Measurements from ENCODE around the gene ACYP2.
A peak's percentile ranks its signal among the peaks of the same experiment; 100 is the strongest.
"Not testable (repeated sequence)": the region's sequence is repeated elsewhere in the genome, so short reads cannot be mapped to it uniquely, and the experiment has no call there.

Gene ACYP2

DNA sequence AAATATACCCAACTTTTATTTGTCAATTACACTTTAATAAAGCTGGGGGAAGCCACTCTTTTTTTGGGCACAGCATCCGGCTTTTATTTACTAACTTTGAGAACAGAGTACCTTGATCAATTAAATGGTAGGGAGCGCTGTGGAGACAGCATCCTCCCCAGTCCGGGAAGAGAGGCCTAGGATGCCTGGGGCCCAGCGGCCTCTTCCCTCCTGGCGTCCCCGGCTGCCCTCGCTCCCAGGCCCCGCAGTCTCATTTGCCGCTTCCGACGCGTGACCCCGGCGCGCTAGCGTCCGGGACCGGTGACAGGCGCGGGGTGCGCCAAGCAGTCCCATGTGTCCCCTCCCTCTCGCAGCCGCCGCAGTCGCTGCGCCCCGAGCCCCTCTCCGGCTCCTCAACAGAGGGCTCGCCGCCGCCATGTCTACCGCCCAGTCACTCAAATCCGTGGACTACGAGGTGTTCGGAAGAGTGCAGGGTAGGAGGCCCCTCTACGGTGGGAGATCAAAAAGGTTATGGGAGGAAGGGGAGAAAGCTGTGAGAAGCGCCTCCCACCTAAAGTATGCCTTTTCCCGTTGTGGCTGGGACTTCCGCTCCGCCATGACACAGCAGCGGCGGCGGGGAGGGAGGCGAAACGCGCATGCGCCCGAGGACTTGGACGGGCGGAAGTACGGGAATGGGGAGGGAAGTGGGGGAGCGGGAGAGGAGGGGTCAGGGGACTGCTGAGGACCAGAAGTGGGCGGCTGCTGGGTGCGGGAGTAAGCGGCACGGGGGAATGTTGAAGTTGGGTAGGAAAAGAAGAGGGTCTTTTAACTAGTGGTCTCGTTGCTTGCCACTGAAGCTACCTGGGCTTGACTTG, at the start of gene ACYP2:
Gene ACYP2 (plus strand): TSS at position 332 of the 854 bp plus-strand sequence.
- DNase-seq = peak; percentile 92 to 97

DNA sequence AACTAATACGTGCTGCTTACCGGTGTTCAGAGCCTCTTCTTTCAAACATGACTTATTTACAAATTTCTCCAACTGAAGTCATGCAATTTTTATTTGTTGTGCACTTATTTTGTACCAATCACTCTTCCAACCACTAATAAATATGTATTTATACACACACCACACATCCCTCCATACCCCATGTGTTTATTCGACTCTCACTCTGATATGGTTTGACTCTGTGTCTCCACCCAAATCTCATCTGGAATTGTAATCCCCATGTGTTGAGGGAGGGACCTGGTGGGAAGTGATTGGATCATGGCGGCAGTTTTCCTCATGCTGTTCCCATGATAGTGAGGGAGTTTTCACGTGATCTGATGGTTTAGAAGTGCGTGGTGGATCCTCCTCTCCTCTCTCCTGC, 49.5 kb upstream of the ACYP2 start:
- DNase-seq = no peak

DNA sequence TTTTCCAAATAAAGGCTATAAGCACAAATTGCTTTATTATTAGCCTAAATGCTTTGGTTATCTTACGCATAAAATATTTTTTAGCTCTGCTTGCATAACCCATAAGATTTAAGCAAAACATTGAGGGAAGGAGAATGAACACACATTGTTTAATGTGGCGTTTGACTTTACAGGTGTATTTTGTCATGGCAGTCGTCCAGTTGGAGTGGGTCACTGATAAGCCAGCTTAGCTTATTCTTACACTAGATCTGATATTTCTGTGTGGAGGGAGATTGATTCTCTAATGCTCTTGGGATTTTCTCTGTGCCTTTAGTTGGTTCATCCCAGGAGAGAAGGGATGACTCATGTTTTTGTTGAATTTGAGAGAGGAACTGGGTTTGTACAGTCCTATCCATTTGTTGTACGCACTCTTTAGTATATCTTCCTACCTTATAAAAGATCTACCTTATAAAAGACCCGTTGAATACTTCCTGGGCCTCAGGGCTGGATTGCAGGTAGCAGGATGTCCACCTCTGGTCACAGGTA, 47.5 kb upstream of the ACYP2 start:
- no peak for DNase-seq

DNA sequence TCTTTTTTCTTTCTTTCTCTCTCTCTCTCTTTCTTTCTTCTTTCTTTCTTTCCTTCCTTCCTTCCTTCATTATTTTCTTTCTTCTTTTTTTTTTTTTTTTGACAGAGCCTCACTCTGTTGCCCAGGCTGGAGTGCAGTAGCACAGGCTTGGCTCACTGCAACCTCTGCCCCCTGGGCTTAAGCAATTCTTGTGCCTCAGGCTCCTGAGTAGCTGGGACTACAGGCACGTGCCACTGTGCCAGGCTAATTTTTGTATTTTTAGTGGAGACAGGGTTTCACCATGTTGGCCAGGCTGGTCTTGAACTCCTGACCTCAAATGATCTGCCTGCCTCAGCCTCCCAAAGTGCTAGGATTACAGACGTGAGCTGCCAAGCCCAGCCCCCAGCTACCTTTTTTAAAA, 42.9 kb upstream of the ACYP2 start:
- not testable (repeated sequence) for DNase-seq

DNA sequence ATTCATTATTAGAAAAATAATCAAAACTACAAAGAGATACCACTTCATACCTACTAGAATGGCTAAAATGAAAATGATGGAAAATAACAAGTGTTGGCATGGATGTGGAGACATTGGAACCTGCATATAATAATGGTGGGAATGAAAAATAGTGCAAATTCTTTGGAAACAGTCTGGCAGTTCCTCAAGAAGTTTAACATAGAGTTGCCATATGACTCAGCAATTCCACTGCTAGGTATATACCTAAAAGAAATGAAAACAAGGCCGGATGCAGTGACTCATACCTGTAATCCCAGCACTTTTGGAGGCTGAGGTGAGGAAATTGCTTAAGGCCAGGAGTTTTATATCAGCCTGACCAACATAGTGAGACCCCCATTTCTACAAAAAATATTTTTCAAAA, 41.6 kb upstream of the ACYP2 start:
- DNase-seq = no peak

DNA sequence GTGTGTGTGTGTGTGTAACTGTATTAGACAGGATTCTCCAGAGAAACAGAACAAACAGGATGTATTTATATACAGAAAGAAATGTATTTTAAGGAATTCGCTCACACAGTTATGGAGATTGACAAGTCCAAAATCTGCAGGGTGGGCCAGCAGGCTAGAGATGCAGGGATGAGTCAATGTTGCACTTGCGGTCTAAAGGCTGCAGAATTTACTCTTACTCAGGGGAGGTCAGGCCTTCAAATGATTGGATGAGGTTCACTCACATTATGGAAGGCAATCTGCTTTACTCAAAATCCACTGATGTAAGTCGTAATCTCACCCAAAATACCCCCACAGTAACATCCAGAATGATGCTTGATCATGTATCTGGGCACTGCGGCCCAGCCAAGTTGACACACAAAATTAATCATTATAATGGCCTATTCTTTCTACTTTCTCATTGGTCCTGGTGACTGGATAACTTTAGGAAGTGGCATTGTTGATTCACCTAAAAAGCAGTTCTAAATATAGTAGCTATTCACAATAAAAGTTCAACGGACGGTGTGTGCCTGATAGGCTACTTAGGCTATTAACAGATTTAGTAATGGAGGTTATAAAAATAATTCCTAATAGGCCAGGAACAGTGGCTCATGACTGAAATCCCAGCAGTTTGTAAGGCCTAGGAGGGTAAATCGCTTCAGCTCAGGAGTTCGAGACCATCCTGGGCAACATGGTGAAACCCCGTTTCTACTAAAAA, 40.6 kb upstream of the ACYP2 start:
- no peak for DNase-seq

DNA sequence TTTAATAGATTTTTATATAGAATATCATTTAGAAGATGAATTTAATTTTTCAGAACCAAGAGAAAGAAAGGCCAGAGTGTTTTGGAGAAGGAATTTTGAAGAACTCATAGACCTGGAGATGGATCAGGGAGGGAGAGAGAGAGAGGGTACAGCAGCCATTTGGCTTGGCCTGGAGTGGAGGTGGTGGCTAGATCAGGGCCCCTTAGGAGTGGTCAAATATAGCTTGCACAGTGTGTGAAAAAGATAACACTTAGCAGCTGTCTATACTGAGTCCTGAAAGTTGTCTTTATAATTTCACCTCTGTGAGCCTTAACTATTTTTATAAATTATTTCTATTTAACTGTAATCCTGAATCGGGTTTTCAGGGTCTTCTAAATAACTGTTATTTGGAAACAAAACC, 38.8 kb upstream of the ACYP2 start:
- DNase-seq = no peak

DNA sequence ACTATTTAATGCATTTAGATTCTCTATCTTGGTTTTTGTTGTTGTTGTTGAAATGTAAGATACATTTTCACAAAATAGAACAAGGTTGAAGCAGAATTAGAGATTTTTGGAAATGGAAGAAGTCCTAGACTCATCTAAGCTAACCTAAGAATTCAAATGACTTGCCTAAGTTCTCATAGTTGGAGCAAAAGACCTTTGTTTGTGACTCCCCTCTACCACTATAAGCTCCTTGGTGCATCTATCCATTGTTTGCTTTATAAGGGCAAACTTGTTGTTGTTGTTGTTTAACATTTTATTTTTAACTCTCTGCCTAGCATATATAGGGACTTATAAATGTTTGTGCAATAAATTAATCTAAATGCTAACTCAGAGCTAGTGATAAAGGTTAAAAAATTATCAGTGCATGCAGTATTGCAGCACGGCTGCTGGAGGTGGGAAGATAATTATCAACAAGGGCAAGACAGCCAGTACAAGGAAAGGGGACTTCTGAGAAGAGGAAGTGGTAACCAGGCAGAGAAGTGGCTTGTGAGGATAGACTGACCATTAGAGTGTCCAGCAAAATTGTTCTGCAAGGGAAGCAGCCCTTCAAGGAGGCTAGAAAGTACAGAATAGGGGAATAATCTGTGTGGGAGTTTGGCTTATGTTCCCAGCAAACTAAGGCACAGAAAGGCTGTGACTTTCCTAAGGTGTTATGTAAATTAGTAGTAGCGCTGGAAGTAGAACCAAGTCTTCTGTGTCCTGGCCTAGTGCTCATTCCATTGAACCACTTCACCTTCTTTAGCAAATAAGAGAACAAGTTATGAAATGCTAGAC, 38.1 kb upstream of the ACYP2 start:
- DNase-seq = no peak

DNA sequence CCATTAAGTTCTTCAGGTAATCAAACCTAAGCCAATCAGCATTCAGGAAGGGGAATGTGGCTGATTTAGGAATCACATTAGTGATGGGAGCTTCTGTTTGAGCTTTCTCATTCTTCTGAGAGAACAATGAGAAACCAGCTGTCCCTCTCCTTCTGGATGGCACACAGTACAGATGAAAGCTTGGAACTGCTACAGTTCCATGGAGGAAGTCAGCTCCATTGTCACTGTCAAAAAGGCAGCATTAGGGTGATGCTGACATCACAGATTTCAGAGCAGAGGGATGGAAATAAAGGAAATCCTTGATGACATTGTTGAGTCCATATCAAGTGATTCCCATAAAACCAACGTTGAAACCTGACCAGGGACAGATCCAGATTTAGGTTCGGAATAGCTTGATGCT, 36.1 kb upstream of the ACYP2 start:
- DNase-seq = no peak

DNA sequence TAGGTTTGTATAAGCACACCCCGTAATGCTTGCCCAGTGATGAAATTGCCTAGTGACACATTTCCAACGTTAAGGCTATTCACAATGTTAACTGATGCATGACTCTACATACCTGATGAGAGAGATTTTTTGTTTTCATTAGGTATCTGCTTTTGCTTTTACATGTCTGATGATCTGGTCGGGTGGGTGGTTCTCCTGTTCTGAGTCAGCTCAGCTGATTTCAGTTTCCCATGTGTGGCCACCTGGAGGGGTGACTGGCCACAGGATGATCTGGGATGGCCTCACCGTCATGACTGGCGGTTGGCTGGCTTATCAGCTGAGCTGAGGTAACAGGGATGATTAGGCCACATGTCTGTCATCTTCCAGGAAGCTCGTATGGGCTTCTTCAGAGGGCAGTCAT, 33.8 kb upstream of the ACYP2 start:
- peak in 1 of 2 experiments; percentile 5 for DNase-seq

DNA sequence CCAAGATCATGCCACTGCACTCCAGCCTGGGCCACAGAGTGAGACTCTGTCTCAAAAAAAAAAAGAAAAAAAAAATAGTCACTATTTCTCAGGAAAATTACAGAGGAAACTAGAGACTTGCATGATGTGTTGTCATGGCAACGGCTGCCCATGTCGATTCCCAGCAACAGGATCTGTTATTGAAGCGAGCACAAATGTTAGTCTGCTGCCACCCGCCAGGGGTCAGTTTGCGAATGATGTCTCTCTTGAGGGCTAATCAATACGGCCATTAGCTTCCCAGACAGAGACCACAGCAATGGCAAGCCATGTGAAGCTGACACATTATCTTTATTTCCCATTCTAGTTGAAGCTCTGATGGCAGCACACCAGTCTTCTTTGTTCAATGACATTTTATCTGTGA, 32.4 kb upstream of the ACYP2 start:
- no peak for DNase-seq

DNA sequence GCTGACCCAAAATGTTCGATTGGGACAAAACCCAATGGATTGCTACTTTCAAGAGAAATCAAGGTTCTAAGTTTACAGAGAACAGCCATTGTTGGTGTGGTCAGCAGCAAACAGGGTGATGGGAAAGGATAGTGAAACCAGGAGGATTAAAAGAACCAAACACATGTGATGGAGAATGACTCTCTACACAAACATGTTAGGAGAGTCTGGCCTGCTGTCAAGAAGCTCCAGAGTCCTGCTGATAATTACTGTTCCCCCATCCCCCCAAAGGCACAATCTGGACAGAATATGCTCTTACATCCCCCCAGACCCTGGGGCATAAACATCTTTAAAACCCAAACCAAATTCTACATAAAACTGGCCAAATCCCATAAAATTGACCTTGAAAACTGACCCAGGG, 32.0 kb upstream of the ACYP2 start:
- no peak for DNase-seq

DNA sequence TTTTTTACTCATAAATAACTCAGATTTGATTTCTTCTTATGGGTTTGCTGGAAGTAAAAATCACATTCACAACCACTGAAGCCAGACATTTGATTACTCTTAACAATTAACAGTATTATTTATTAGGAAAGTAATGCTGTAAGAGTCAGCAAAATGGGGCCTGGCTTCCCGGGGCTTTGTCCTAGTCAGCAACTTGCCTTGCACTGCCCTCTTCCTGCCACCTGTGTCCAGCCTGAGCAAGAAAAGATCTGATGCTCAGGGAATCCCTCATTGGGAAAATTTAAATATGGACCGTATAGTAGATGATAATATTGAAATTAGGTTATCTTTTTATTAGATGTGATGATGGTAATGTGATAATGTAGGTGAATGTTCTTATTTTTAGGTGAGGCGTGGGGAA, 30.8 kb upstream of the ACYP2 start:
- no peak for DNase-seq

DNA sequence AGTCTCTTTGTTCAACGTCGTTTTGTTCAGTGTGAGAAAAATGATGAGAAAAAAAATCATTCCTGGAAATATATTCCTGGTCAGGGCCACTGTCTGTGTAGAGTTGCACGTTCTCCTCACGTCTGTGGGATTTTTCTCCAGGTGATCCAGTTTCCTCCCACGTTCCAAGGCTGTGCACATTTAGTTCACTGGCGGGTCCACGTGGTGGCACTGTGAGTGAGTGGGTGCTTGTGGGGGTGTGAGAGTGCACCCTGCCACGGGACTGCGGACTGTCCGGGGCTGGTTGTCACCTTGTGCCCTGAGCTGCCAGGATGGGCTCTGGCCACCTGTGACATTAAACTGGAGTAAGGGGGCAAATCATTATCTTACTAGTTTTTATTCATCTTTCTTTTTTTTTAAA, 30.3 kb upstream of the ACYP2 start:
- no peak for DNase-seq

DNA sequence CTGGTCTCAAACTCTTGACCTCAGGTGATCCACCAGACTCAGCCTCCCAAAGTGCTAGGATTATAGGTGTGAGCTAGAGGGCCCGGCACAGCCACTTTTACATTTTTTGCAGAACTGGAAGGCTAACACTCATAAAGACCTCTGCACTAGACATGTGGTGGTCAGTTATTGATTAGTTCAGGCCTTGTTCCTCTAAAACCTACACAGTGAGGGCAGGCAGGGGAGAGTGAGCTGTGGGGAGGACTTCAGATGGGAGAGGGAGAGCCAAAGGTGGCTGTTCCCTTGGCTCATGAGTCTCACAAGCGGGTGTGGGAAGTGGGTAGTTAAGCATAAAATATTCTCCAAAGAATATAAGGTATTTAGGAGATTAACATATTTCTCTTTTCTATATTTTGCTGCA, 29.3 kb upstream of the ACYP2 start:
- DNase-seq = no peak

DNA sequence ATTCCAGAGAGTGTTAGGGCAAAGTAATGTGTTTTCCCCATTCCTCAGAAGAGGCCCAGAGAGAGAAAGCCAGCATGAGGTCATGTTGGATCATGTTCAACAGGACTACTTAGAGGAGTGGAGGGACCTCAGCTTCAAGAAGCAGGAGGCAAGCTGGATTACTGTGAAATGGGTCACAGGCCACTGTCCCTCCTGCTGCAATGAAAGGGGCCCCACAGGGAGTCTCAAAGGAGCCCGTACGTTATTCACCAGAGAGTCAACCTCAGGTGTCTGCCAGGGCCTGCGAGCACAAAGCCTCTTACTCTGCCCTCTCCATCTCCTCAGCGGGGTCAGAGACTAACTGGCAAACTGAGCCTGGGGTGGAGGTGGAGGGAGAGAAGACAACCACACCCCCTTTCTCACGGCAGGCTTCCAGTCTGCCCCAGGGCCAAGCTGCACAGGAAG, 27.2 kb upstream of the ACYP2 start:
- DNase-seq = no peak

DNA sequence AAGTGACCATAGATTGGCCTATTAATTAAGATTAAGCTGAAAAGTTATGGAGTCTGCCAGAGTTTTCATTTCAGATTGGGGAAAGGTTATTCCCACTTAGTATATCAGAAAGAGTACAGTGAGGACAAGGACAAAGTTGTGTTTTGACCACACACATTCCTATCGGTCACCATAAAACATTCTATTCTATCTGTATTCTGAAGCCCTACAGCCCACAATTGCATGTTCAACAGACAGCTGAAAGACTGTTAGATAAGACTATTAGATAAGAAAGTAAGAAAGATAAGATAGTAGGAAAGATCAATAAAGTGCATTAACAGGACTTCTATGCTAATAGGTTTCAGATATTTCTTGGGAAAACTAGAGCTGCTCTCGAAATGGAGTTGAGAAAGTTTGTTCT, 26.7 kb upstream of the ACYP2 start:
- DNase-seq = no peak

DNA sequence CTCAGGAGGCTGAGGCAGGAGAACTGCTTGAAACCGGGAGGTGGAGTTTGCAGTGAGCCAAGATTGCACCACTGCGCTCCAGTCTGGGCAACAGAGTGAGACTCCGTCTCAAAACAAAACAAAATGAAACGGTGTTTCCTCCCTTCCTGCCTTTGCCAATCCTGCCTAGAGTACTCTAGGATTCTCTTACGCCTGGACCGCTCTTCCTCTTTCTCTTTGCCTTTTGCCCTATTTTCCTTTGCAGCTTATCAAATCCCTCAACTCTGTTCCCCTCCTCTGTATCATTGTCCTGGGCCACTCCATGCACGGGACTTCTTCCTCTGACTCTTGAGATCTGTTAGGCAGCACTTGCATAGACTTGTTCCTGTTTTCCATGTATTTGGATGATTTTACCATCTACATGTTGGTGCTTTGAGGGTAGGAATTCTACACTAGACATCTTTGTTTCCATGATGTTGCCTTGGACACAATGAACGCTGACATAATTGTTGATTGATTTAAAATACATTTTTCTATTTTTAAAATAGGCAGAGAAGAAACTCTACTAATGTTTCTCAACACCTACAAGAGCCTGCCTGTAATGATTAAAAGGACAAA, 24.8 kb upstream of the ACYP2 start:
- no peak for DNase-seq

DNA sequence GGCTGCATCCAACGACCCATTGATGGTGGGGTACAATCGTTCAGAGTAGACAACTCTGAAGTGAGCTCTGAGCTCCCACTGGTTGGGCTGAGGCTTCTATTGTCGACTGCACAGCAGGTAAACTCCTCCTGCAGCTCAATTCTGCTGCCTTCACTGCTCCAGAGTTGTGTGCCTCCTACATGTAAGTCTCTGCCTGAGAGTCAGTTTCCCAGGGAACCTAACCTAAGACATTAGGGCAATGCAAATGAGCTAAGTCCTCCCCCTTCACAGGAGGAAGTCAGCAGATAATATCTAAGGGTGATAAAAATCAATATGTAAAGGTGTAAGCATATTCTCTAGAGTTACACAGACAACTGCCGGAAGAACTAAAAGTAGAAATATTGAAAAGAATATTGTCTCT, 22.5 kb upstream of the ACYP2 start:
- DNase-seq = no peak

DNA sequence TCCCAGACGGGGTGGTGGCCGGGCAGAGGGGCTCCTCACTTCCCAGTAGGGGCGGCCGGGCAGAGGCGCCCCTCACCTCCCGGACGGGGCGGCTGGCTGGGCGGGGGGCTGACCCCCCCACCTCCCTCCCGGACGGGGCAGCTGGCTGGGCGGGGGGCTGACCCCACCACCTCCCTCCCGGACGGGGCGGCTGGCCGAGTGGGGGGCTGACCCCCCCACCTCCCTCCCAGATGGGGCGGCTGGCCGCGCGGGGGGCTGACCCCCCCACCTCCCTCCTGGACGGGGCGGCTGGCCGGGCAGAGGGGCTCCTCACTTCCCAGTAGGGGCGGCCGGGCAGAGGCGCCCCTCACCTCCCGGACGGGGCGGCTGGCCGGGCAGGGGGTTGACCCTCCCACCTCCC, 20.0 kb upstream of the ACYP2 start:
- DNase-seq = not testable (repeated sequence)

DNA sequence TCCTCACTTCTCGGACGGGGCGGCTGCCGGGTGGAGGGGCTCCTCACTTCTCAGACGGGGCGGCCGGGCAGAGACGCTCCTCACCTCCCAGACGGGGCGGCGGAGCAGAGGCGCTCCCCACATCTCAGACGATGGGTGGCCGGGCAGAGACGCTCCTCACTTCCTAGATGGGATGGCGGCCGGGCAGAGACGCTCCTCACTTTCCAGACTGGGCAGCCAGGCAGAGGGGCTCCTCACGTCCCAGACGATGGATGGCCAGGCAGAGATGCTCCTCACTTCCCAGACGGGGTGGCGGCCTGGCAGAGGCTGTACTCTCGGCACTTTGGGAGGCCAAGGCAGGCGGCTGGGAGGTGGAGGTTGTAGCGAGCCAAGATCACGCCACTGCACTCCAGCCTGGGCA, 19.3 kb upstream of the ACYP2 start:
- DNase-seq = not testable (repeated sequence)

DNA sequence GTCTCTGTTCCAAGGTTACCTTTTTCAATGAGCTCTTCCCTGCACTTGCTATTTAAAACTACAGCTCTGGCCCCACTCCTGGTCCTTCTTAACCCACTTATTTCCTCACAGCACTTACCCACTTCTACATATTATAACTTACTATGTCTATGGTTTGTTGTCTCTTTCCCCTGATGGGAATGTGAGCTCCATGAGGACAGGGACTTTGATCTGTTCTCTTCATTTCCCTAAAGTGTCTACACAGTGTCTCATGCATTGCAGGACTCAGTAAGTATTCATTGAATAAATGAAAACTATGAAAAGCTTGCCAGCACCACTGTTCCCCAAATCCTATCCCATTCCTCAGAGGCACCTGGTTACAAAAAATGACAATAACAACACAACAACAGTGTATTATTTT, 18.3 kb upstream of the ACYP2 start:
- DNase-seq = no peak

DNA sequence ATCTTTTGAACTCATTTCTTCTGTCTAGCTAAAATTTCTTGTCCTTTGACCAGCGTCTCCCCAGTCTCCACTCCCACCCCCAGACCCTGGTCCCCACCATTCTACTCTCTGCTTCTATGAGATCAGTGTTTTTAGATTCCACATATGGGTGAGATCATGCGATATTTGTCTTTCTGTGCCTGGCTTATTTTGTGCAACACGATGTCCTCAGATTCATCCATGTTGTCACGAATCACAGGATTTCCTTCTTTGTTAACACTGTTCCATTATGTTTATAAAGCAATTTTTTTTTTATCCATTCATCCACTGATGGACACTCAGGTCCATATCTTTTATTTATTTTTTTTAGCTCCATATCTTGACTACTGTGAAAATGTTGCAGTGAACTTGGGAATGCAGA, 16.0 kb upstream of the ACYP2 start:
- no peak for DNase-seq
